GM11168 (cell line): Measurements from ENCODE around the gene ACSM4.
"Not testable (repeated sequence)": the region's sequence is repeated elsewhere in the genome, so short reads cannot be mapped to it uniquely, and the experiment has no call there.

Experiments used
- in situ Hi-C: fragments of 300-500 bp; cut with MboI; formaldehyde crosslinking; loops from one replicate; pipeline ENCODE4 v1.12.0; 2022; ENCODE audit warnings: low sequenced_read_pairs; ENCODE audit not compliant: unreplicated experiment

ACSM4 gene

GRCh38 chr12:7324176-7324575 lies 20.3 kb downstream of the ACSM4 start:
- in situ Hi-C loops: no loop called here

- in situ Hi-C loops: no loop called here
These were observed 24.0 kb downstream of the ACSM4 start for GRCh38 chr12:7327918-7328317.

GRCh38 chr12:7337790-7338189 lies 33.9 kb downstream of the ACSM4 start:
- in situ Hi-C loops: not testable (repeated sequence)

GRCh38 chr12:7339675-7340074 lies 35.8 kb downstream of the ACSM4 start:
- in situ Hi-C loops: no loop called here

GRCh38 chr12:7344833-7345606 lies 41.1 kb downstream of the ACSM4 start:
- in situ Hi-C loops: no loop called here

GRCh38 chr12:7346551-7347225 lies 42.8 kb downstream of the ACSM4 start:
- in situ Hi-C loops: no loop called here

- in situ Hi-C loops: no loop called here
These were observed 45.5 kb downstream of the ACSM4 start for GRCh38 chr12:7349418-7349817.

- in situ Hi-C loops: no loop called here
These were observed 47.3 kb downstream of the ACSM4 start for GRCh38 chr12:7351177-7351576.

- in situ Hi-C loops: no loop called here
These were observed 48.8 kb downstream of the ACSM4 start for GRCh38 chr12:7352661-7353060.

- in situ Hi-C loops: no loop called here
These were observed 50.7 kb downstream of the ACSM4 start for GRCh38 chr12:7354529-7354928.

GRCh38 chr12:7361265-7361664 lies 57.4 kb downstream of the ACSM4 start:
- in situ Hi-C loops: no loop called here

GRCh38 chr12:7362734-7363133 lies 58.9 kb downstream of the ACSM4 start:
- in situ Hi-C loops: no loop called here

- in situ Hi-C loops: no loop called here
These were observed 65.4 kb downstream of the ACSM4 start for GRCh38 chr12:7369274-7369729.

GRCh38 chr12:7373226-7373625 lies 69.4 kb downstream of the ACSM4 start:
- in situ Hi-C loops: no loop called here

GRCh38 chr12:7374423-7375144 lies 70.7 kb downstream of the ACSM4 start:
- in situ Hi-C loops: no loop called here

GRCh38 chr12:7375145-7375543 lies 71.3 kb downstream of the ACSM4 start:
- in situ Hi-C loops: no loop called here

- in situ Hi-C loops: no loop called here
These were observed 72.3 kb downstream of the ACSM4 start for GRCh38 chr12:7376196-7376595.
